ENCODE results near the gene FNDC8.
"Not testable (repeated sequence)": the region's sequence is repeated elsewhere in the genome, so short reads cannot be mapped to it uniquely, and the experiment has no call there.

The FNDC8 gene

GRCh38 chr17:35174835-35175334 lies 53.5 kb downstream of the FNDC8 start:
- DNase-seq: no peak

DNA sequence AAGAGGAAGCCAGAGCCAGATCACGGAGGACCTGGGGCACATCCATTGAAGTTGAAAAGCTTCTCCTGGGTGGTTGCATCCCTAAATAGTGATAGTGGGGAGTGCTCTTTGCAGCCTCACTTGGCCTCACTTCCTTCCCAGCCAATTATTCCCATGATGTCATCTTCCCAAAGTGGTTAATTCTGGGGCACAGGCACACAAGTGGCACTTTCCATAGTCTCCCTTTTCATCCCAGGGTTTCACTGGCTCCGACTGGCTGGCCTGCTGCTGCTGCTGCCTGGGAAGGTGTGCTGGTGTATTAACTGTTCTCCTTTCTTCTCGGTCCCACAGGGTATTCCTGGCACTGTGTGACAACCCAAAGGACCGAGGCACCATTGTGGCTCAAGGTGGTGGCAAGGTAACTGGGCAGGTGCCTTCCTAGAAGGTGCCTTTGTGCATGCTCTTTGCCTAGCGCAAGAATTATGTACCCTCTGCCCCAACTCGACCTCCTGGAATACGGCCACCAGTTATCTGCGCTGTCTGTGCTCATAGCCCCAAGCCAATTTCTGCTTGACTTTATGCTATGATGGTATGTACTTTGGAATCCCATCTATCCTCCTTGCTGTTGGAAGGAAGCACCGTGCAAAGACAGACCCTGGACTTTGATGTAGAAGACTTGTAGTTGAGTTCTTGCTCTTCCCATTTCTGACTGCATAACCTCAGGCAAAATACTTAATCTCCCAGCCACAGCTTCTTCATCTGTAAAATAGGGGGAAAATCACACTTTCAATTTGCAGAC lies 54.4 kb downstream of the FNDC8 start:
- DNase-seq: no peak

DNA sequence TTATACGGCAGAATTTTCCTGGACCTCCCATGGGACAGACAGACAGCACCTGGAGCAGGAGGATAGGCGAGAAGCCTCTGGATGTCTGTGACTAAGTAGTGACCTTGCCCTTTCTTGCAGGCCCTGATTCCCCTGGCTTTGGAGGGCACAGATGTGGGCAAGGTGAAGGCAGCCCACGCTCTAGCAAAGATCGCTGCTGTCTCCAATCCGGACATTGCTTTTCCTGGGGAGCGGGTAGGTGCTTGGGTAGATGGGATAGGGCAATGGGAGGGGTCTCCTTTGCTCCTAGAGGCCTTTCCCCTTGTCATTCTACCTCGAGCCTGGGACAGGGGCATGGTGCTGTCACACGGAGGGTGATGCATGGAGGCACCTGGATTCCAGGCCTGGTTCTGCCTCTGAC lies 55.5 kb downstream of the FNDC8 start:
- DNase-seq: no peak

GRCh38 chr17:35179379-35179778 lies 58.0 kb downstream of the FNDC8 start:
- not testable (repeated sequence) for DNase-seq
